HepG2 (cell line): ENCODE data around the gene CEP104. TPM values are rescaled to one million over a fixed set of nuclear protein-coding genes. Genes with fewer than 3 reads are reported as not detected.

ENCODE experiments used
- BORCS8-MEF2B ChIP-seq: sonication (generic); formaldehyde crosslinking; IDR thresholded peaks from 2 replicates; pipeline ENCODE4 v1.8.0; 2022; ENCODE audit warnings: mild to moderate bottlenecking, missing genetic modification reagents
- HCFC1 ChIP-seq: fragments of 150-350 bp; IDR thresholded peaks from 2 replicates; pipeline ENCODE4 v1.6.1; 2014; ENCODE audit warnings: low read depth, low read length
- HHEX ChIP-seq: IDR thresholded peaks from 2 replicates; pipeline ENCODE4 v1.6.1; 2016; ENCODE audit warnings: control low read depth
- HOXA7 ChIP-seq: sonication (generic); formaldehyde crosslinking; IDR thresholded peaks from 2 replicates; pipeline ENCODE4 v1.8.1; 2022; ENCODE audit warnings: mild to moderate bottlenecking, missing genetic modification reagents, moderate library complexity
- MEIS1 ChIP-seq: sonication (generic); formaldehyde crosslinking; IDR thresholded peaks from 2 replicates; pipeline ENCODE4 v1.9.0; 2021; ENCODE audit warnings: mild to moderate bottlenecking, missing genetic modification reagents, moderate library complexity, borderline replicate concordance
- NBN ChIP-seq: fragments of 450-650 bp; conservative IDR thresholded peaks from 2 replicates; pipeline ENCODE4 v1.6.1; 2017
- POGK ChIP-seq: sonication (generic); formaldehyde crosslinking; conservative IDR thresholded peaks from 2 replicates; pipeline ENCODE4 v1.8.0; 2022; ENCODE audit warnings: mild to moderate bottlenecking, moderate library complexity, missing genetic modification reagents
- PTBP1 ChIP-seq: fragments of 200-400 bp; formaldehyde crosslinking; IDR thresholded peaks from 2 replicates; pipeline ENCODE4 v1.6.1; 2018; ENCODE audit warnings: low read length, low read depth; ENCODE audit not compliant: poor library complexity, severe bottlenecking
- U2AF1 ChIP-seq: fragments of 200-400 bp; formaldehyde crosslinking; optimal IDR thresholded peaks from 2 replicates; pipeline ENCODE3; 2017; ENCODE audit warnings: mild to moderate bottlenecking, low read depth, low read length
- ZFP90 ChIP-seq: sonication (generic); formaldehyde crosslinking; IDR thresholded peaks from 2 replicates; pipeline ENCODE4 v1.8.0; 2022; ENCODE audit warnings: missing genetic modification reagents, mild to moderate bottlenecking, inconsistent platforms, borderline replicate concordance
- ZMYM3 ChIP-seq: sonication (generic); formaldehyde crosslinking; IDR thresholded peaks from 2 replicates; pipeline ENCODE4 v1.5.1; 2020; ENCODE audit warnings: mild to moderate bottlenecking, missing genetic modification reagents
- polyA plus RNA-seq, 8 experiments: library from polyadenylated mRNA; depleted of rRNA in 3 of 8; stranded (reverse) in 7 of 8; unstranded in 1 of 8; fragments of >200 nt; fragmentation: Illumina TruSeq in 4 of 8; extraction: Trizol in 4 of 8; gene quantifications; 2 replicates each; pipeline versions ENCODE4 v1.2.1 to v1.2.3, GENCODE V29; 2011 to 2016; ENCODE audit warnings: low read depth in 4 of 8, missing spikeins in 1 of 8, mixed read lengths in 1 of 8; ENCODE audit not compliant: insufficient read depth in 1 of 8
- total RNA-seq, 5 experiments: library from RNA; depleted of rRNA; stranded (reverse); fragments of >200 nt; fragmentation: Illumina TruSeq; extraction: Trizol; gene quantifications; 2 replicates each; pipeline ENCODE4 v1.2.3, GENCODE V29; 2016; ENCODE audit warnings: low read depth in 1 of 5
- TF ChIP-seq, protein P1 (sequence below): sonication (generic); formaldehyde crosslinking; IDR thresholded peaks from 2 replicates; pipeline ENCODE4 v1.9.0; 2021; ENCODE audit warnings: missing genetic modification reagents, mild to moderate bottlenecking, borderline replicate concordance
- TF ChIP-seq, protein P2 (sequence below): sonication (generic); formaldehyde crosslinking; IDR thresholded peaks from 2 replicates; pipeline ENCODE4 v1.5.1; 2020; ENCODE audit warnings: mild to moderate bottlenecking, missing genetic modification reagents, borderline replicate concordance
- TF ChIP-seq, protein P3 (sequence below): sonication (generic); formaldehyde crosslinking; IDR thresholded peaks from 2 replicates; pipeline ENCODE4 v1.8.0; 2022; ENCODE audit warnings: missing genetic modification reagents, mild to moderate bottlenecking, borderline replicate concordance
- TF ChIP-seq, protein P4 (sequence below): fragments of 450-650 bp; IDR thresholded peaks from 2 replicates; pipeline ENCODE4 v1.6.1; 2016
- TF ChIP-seq, protein P5 (sequence below): sonication (generic); formaldehyde crosslinking; IDR thresholded peaks from 2 replicates; pipeline ENCODE4 v1.8.1; 2023; ENCODE audit warnings: mild to moderate bottlenecking, moderate library complexity, missing genetic modification reagents

The CEP104 gene
- total and polyA plus RNA-seq, 2 of the 13 experiments (the other 11 are each of a cell fraction or from before 2014, with no cell fraction given): 20.4 to 30.1 TPM

- TF ChIP-seq POGK (CRISPR knock-in tag) (no peak), NBN (no peak), ZFP90 (CRISPR knock-in tag) (no peak; the same call in 1 of the 2 replicates), ZMYM3 (CRISPR knock-in tag) (peak; percentile 75), PTBP1 (no peak), HOXA7 (peak; percentile 28; the same call in 1 of the 2 replicates), HHEX (no peak), HCFC1 (no peak; the same call in 1 of the 2 replicates), U2AF1 (no peak), MEIS1 (peak; percentile 70), BORCS8-MEF2B (CRISPR knock-in tag) (peak; percentile 92)
- TF ChIP-seq, protein P1, sequence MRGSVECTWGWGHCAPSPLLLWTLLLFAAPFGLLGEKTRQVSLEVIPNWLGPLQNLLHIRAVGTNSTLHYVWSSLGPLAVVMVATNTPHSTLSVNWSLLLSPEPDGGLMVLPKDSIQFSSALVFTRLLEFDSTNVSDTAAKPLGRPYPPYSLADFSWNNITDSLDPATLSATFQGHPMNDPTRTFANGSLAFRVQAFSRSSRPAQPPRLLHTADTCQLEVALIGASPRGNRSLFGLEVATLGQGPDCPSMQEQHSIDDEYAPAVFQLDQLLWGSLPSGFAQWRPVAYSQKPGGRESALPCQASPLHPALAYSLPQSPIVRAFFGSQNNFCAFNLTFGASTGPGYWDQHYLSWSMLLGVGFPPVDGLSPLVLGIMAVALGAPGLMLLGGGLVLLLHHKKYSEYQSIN (CRISPR knock-in tag): no peak
- TF ChIP-seq, protein P2, sequence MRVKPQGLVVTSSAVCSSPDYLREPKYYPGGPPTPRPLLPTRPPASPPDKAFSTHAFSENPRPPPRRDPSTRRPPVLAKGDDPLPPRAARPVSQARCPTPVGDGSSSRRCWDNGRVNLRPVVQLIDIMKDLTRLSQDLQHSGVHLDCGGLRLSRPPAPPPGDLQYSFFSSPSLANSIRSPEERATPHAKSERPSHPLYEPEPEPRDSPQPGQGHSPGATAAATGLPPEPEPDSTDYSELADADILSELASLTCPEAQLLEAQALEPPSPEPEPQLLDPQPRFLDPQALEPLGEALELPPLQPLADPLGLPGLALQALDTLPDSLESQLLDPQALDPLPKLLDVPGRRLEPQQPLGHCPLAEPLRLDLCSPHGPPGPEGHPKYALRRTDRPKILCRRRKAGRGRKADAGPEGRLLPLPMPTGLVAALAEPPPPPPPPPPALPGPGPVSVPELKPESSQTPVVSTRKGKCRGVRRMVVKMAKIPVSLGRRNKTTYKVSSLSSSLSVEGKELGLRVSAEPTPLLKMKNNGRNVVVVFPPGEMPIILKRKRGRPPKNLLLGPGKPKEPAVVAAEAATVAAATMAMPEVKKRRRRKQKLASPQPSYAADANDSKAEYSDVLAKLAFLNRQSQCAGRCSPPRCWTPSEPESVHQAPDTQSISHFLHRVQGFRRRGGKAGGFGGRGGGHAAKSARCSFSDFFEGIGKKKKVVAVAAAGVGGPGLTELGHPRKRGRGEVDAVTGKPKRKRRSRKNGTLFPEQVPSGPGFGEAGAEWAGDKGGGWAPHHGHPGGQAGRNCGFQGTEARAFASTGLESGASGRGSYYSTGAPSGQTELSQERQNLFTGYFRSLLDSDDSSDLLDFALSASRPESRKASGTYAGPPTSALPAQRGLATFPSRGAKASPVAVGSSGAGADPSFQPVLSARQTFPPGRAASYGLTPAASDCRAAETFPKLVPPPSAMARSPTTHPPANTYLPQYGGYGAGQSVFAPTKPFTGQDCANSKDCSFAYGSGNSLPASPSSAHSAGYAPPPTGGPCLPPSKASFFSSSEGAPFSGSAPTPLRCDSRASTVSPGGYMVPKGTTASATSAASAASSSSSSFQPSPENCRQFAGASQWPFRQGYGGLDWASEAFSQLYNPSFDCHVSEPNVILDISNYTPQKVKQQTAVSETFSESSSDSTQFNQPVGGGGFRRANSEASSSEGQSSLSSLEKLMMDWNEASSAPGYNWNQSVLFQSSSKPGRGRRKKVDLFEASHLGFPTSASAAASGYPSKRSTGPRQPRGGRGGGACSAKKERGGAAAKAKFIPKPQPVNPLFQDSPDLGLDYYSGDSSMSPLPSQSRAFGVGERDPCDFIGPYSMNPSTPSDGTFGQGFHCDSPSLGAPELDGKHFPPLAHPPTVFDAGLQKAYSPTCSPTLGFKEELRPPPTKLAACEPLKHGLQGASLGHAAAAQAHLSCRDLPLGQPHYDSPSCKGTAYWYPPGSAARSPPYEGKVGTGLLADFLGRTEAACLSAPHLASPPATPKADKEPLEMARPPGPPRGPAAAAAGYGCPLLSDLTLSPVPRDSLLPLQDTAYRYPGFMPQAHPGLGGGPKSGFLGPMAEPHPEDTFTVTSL (CRISPR knock-in tag): peak; percentile 76; the same call in 1 of the 2 replicates
- TF ChIP-seq, protein P3, sequence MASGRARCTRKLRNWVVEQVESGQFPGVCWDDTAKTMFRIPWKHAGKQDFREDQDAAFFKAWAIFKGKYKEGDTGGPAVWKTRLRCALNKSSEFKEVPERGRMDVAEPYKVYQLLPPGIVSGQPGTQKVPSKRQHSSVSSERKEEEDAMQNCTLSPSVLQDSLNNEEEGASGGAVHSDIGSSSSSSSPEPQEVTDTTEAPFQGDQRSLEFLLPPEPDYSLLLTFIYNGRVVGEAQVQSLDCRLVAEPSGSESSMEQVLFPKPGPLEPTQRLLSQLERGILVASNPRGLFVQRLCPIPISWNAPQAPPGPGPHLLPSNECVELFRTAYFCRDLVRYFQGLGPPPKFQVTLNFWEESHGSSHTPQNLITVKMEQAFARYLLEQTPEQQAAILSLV (CRISPR knock-in tag): peak; percentile 94; the same call in 1 of the 2 replicates
- TF ChIP-seq, protein P4, sequence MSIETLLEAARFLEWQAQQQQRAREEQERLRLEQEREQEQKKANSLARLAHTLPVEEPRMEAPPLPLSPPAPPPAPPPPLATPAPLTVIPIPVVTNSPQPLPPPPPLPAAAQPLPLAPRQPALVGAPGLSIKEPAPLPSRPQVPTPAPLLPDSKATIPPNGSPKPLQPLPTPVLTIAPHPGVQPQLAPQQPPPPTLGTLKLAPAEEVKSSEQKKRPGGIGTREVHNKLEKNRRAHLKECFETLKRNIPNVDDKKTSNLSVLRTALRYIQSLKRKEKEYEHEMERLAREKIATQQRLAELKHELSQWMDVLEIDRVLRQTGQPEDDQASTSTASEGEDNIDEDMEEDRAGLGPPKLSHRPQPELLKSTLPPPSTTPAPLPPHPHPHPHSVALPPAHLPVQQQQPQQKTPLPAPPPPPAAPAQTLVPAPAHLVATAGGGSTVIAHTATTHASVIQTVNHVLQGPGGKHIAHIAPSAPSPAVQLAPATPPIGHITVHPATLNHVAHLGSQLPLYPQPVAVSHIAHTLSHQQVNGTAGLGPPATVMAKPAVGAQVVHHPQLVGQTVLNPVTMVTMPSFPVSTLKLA: peak; percentile 73
- TF ChIP-seq, protein P5, sequence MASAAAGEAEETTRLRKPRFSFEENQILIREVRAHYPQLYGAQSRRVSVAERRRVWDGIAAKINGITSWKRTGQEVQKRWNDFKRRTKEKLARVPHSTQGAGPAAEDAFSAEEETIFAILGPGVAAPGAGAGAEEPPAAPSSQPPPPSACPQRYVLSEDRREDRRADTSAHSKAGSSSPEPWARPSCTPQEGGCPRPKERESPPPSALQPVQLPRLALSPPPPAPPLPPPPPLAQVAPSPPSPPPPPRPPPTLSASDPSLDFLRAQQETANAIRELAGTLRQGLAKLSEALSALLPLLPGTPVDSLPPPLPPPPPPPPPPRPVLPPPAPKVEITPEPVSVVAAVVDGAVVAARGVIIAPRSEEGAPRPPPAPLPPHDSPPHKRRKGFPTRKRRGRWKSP: peak; percentile 72; the same call in 1 of the 2 replicates
These were observed 81.4 kb downstream of the CEP104 start (continued) for GRCh38 chr1:3775490-3776230.
